C4-2B (cell line): ENCODE measurements around the gene TMEM200B.

Experiments used
- CTCF ChIP-seq: fragments of 450-650 bp; conservative IDR thresholded peaks from 2 replicates; pipeline ENCODE4 v1.5.1; 2017; ENCODE audit warnings: mild to moderate bottlenecking
- ZFX ChIP-seq: fragments of 450-650 bp; IDR thresholded peaks from 2 replicates; pipeline ENCODE4 v1.6.1; 2017

GRCh38 chr1:29122682-29123052 lies 1.0 kb downstream of the TMEM200B start:
- TF ChIP-seq CTCF (no peak), ZFX (no peak)
